Aorta (tissue), 5 donors: ENCODE data around the gene TRIP13. TPM values are rescaled to one million over a fixed set of nuclear protein-coding genes. Genes with fewer than 3 reads are reported as not detected.
A peak's percentile ranks its signal among the peaks of the same experiment; 100 is the strongest.
"Not testable (repeated sequence)": the region's sequence is repeated elsewhere in the genome, so short reads cannot be mapped to it uniquely, and the experiment has no call there.

Source experiments
- ATAC-seq: fragments of 200-7000 bp; cut with Tn5 transposase; one replicate; pipeline ENCODE4 v1.9.1; 2022; ENCODE audit warnings: moderate library complexity; ENCODE audit not compliant: low FRiP score
- DNase-seq, 2 donors: peaks; one replicate each; pipeline ENCODE4 v3.0.0-alpha.2; 2020
- H3K27ac ChIP-seq, 2 donors: one replicate each; pipeline ENCODE4 v1.5.1; 2013; ENCODE audit warnings: low read length in 2 of 2, mild to moderate bottlenecking in 2 of 2, moderate library complexity in 2 of 2, control low read depth in 1 of 2, inconsistent platforms in 1 of 2, low read depth in 1 of 2
- H3K27me3 ChIP-seq, 2 donors: one replicate each; pipeline ENCODE4 v1.6.1; 2013; ENCODE audit warnings: control low read depth in 1 of 2, low read length in 1 of 2, mild to moderate bottlenecking in 1 of 2, moderate library complexity in 1 of 2; ENCODE audit not compliant: insufficient read depth in 2 of 2, control insufficient read depth in 1 of 2
- H3K36me3 ChIP-seq, 2 donors: one replicate each; pipeline ENCODE4 v1.6.1; 2013; ENCODE audit warnings: control low read depth in 1 of 2, low read length in 1 of 2, mild to moderate bottlenecking in 1 of 2; ENCODE audit not compliant: insufficient read depth in 2 of 2, control insufficient read depth in 1 of 2
- H3K4me1 ChIP-seq, 2 donors: one replicate each; pipeline ENCODE4 v1.6.1; 2013; ENCODE audit warnings: low read length in 2 of 2, control low read depth in 1 of 2, mild to moderate bottlenecking in 1 of 2, moderate library complexity in 1 of 2; ENCODE audit not compliant: insufficient read depth in 2 of 2, control insufficient read depth in 1 of 2
- H3K4me3 ChIP-seq, 2 donors: one replicate each; pipeline ENCODE4 v1.5.1; 2013; ENCODE audit warnings: low read length in 2 of 2, control low read depth in 1 of 2, mild to moderate bottlenecking in 1 of 2
- H3K9me3 ChIP-seq: one replicate; pipeline ENCODE4 v1.6.1; 2013; ENCODE audit warnings: mild to moderate bottlenecking, low read length; ENCODE audit not compliant: control insufficient read depth
- WGBS, 2 donors: extraction: QIAGEN DNeasy Blood & Tissue Kit; methylation state at CpG; one replicate each; pipeline ENCODE4 v1.1.7; 2013; 5-methylcytosine and 5-hydroxymethylcytosine counted together
- intact Hi-C, 2 donors: fragments of 100-400 bp; cut with DNase I; formaldehyde crosslinking; loops; one replicate each; pipeline versions ENCODE4 v1.14.2 to v1.15.0; 2022
- polyA plus RNA-seq, 2 donors: library from polyadenylated mRNA; stranded (reverse); fragments of 200-250 nt; gene quantifications; one replicate each; pipeline ENCODE4 v1.2.3, GENCODE V29; 2013
- total RNA-seq, 2 donors: library from RNA; stranded (reverse); fragmentation: NEBNext Ultra II Directional; extraction: Animal tissue kit (Norgen Biotek cat#: 25700); gene quantifications; one replicate each; pipeline ENCODE4 v1.2.1, GENCODE V29; 2021
- donor health status: healthy with polysubstance abuse.
- donor health status: Bipolar disorder and iron deficiency.
- donor health status: DM: no; HTN: no; CAD: no.
- donor health status: DM: no; HTN: no; CAD: no.
- donor health status: DM: yes; HTN: yes; CAD: no.

The TRIP13 gene
- total and polyA plus RNA-seq, 4 donors: 0.28 to 1.3 (median 1.0) TPM

DNA sequence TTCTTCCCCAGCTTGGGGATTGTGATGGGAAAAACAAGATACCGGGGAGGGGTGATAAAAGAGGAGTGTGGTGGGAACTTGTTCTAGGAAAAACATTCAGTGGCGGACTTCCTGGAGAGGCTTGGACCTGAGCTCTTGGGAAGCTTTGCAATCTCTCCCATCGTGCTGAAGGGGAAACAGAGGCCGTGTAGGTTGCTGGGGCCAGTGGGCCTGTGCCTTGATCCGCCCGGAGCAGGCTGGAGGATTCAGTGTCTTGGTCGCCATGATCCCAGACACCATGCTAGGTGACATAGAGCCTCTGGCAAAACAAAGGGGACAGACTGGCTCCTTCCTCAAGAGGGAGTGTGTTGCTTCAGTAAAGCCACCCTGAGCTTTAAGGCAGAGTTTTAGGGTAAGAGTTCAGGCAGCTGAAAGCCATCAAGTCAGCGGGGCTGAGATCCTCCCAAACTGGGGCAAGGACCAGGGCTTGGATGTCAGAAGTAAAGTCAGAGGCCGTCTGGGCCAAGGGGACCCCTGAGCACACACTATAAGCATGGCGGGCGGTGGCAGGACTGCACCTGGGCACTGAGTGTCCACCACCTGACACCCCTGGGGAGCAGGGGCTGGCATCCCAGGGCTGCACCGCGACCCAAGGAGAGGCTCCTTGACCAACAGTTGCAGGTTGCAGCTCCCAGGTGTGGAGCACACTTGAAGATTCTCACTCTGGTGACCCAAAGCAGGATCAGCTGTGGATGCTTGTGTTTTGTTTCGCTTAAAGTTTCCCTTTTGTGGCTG is 44.7 kb downstream of the TRIP13 start:
- H3K4me1 ChIP-seq: no peaks in the 10 kb centered on the region
- H3K27me3 ChIP-seq: no peaks in the 10 kb centered on the region
- intact Hi-C loops: no loop called here
- H3K4me3 ChIP-seq: no peak overlapping the region
- H3K9me3 ChIP-seq: no peaks in the 10 kb centered on the region
- DNase-seq (peak in 1 of 2 donors; percentile 54), ATAC-seq (no peak)
- WGBS, 2 donors: 82 to 83% methylated on average over 14 of the region's 14 CpGs
- no peak overlapping the region for H3K27ac ChIP-seq
- no peaks in the 10 kb centered on the region for H3K36me3 ChIP-seq

DNA sequence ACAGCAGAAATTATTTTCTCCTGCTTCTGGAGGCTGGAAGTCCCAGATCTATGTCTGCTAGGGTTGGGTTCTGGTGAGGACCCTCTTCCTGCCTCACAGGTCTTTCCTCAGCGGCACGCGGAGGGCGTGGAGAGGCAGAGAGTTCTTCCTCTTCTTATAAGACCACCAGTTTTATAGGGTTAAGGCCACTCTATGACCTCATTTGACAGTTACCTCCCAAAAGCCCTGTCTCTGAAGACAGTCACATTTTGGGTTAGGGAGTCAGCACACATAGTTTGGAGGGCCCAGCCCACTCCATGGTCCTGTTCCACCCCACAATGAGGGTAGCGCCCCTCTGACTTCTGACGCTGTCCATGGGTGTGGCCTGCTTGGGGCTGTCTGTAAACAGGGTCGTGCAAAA is 46.7 kb downstream of the TRIP13 start:
- WGBS, 2 donors: 80 to 84% methylated on average over 7 of the region's 7 CpGs
- ATAC-seq: no peak
- intact Hi-C loops: no loop called here

DNA sequence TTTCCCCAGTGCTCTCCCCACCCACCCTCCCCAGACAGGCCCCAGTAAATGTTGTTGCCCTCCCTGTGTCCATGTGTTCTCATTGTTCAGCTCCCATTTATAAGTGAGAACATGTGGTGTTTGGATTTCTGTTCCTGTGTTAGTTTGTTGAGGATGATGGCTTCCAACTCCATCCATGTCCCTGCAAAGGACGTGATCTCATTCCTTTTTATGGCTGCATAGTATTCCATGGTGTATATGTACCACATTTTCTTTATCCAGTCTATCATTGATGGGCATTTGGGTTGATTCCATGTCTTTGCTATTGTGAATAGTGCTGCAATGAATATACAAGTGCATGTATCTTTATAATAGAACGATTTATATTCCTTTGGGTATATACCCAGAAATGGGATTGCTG is 48.1 kb downstream of the TRIP13 start:
- H3K27me3 ChIP-seq, H3K4me1 ChIP-seq, H3K36me3 ChIP-seq, H3K27ac ChIP-seq, intact Hi-C loops, H3K9me3 ChIP-seq, H3K4me3 ChIP-seq, ATAC-seq, DNase-seq: not testable (repeated sequence)
- WGBS, 2 donors: 83 to 90% methylated on average over 2 of the region's 2 CpGs

More for the DNA sequence above, 46.7 kb downstream of the TRIP13 start:
- no peak overlapping the region for H3K4me3 ChIP-seq
- H3K36me3 ChIP-seq: no peaks in the 10 kb centered on the region
- H3K9me3 ChIP-seq: no peaks in the 10 kb centered on the region
- no peak overlapping the region for H3K27ac ChIP-seq
- DNase-seq: peak in 1 of 2 donors; percentile 44
- H3K4me1 ChIP-seq: no peaks in the 10 kb centered on the region
- no peaks in the 10 kb centered on the region for H3K27me3 ChIP-seq

DNA sequence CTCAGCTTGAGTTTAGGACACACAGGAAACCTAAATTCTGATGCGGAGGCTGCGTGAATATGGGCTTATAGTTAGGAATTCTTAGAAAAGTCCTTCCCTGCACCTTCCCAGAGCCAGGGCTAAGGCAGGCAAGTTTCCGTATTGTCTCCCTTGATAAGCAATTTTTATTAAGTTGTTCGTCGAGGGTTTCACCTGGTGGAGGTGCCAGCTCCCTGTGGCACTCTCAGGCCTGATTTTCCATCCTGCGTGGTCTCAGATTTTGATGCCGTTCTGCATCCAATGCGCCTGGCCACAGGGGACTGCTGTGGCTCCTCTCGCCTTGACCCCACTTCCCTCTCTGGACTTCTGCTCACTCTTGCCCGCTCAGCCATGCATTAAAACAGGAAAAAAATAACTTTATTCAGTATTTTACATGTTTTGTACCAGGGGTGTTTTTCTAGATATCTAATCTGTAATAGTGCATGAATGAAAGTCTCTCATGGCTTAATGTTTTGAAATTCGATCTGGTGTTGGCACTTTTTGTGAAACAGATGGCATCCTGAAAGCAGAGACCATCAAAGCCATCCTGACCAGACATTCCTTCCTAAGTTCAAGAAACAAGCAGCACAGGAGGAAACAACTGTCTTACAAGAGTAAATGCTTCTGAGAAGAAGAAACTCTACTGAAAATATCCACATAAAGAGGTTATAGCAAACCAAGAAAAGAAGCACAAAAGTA is 50.7 kb downstream of the TRIP13 start:
- Histone ChIP-seq H3K9me3 (no peaks in the 10 kb centered on the region), H3K36me3 (no peaks in the 10 kb centered on the region), H3K4me1 (no peaks in the 10 kb centered on the region), H3K27me3 (no peaks in the 10 kb centered on the region), H3K27ac (no peak overlapping the region), H3K4me3 (no peak overlapping the region)
- DNase-seq (no peak), ATAC-seq (no peak)
- 75 to 76% methylated on average over 11 of the region's 11 CpGs for WGBS, 2 donors
- intact Hi-C loops: no loop called here

DNA sequence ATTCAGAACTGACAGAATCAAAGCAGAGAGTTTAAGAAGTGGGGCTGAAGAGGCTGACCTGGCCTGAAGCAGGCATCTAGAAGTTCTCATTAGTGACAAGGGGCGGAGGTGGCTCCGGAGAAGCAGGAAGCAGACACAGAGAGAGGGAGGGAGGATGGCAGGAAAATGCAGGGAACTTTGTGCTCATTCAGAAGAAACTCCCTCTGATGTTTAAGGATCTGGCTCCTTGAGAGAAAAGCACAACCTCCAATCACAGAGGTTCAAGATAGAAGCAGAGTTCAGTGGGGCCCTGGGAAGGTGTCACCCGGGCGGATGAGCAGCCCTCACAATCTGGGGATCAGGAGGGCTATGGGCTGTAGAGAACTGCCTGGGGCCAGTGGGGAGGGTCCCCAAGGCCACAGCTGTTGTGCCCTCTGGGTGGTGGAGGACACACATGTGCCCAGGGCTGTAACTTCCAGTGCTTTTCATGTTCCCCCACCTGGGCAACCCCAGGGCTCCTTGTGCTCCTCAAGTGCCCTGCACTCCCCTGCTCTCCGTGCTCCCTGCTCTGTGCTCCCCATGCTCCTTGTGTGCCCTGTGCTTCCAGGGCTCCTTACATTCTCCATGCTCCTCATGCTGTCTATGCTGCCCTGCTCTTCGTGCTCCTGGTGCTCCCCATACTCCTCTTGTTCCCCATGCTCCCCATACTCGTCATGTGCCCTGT is 51.4 kb downstream of the TRIP13 start:
- 60 to 62% methylated on average over 7 of the region's 7 CpGs for WGBS, 2 donors
- intact Hi-C loops: no loop called here
- Histone ChIP-seq H3K27ac (no peak overlapping the region), H3K4me1 (no peaks in the 10 kb centered on the region), H3K9me3 (no peaks in the 10 kb centered on the region), H3K4me3 (no peak overlapping the region), H3K36me3 (no peaks in the 10 kb centered on the region), H3K27me3 (no peaks in the 10 kb centered on the region)
- ATAC-seq (no peak), DNase-seq (peak in 1 of 2 donors; percentile 40)

DNA sequence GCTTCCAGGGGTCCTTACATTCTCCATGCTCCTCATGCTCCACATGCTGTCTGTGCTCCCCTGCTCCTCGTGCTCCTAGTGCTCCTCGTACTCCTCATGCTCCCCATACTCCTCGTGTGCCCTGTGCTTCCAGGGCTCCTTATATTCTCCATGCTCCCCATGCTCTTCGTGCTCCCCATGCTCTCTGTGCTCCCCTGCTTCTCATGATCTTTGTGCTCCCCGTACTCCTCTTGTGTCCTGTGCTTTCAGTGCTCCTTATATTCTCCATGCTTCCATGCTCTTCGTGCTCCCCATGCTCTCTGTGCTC is 51.9 kb downstream of the TRIP13 start:
- Histone ChIP-seq H3K36me3 (no peaks in the 10 kb centered on the region), H3K4me3 (no peak overlapping the region), H3K27ac (no peak overlapping the region), H3K27me3 (no peaks in the 10 kb centered on the region), H3K4me1 (no peaks in the 10 kb centered on the region), H3K9me3 (no peaks in the 10 kb centered on the region)
- intact Hi-C loops: no loop called here
- WGBS, 2 donors: 88 to 96% methylated on average over 6 of the region's 6 CpGs
- no peak for DNase-seq
- ATAC-seq: no peak

DNA sequence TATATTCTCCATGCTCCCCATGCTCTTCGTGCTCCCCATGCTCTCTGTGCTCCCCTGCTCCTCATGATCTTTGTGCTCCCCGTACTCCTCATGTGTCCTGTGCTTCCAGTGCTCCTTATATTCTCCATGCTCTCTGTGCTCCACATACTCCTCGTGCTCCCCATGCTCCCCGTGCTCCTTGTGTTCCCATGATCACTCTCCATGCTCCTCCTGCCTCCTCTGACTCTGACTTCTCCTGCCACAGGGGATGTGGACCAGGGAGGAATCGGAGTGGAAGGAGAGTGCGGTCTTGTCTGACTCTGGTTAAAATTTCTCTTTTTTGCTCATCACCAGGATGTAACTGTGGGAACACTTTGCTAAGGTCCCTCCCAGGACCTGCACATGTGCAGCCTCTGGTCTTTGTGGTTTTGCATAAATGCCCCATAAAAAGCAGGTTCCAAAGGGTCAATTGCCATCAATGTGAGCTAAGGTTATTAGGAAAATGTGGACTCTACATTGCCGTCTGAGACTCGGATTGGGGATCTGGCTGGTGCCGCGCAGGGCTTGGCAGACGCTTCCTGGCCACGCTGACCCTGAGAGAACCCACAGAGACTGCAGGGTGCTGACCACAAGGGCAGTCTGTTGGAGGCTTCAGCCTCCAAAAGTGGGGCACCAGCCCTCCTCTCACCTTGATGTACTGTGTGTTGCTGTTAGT is 52.5 kb downstream of the TRIP13 start:
- 66 to 69% methylated on average over 12 of the region's 12 CpGs for WGBS, 2 donors

DNA sequence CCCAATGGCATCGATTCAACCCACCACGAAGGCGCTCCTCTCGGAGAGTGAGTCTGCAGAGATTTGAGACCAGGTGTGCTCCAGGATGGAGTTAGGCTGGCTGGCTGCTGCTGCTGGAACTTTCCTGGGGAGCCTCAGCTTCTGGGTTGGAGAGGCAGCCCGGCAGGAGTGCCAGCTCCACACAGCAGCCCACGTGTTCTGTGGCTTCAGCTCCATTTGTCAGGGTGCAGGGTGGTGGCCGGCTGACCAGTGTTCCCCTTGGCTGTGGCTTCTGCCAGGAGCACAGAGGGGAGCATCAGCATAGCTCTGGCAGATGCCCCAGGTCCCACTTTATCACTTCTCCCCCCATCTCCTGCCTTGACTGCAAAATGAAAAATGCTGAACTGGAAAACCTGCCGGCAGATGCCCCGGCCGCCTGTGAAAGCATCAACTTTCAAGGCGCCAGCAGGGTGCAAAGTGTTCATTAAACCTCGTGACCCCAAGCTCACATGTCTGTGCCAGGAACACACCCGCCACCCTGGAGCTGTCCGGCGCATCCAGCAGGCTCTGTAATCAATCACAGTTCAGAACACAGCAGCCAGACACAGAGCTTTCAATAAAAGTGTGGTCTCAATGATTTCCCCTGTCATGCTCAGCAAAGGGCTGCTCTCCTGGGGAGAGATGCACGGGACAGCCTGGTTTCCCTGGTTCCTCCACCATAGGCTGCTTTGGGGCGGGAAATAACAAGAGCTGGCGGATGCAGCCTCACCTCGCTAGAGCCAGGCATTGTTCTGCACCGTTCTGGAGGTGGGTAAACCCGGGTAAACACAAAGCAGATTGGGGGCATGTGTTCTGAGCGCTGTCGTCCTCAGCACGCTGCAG is 53.2 kb downstream of the TRIP13 start:
- 15 to 16% methylated on average over 24 of the region's 24 CpGs for WGBS, 2 donors
- intact Hi-C loops: no loop called here
- peaks cover 1% of the 10 kb centered on the region for H3K9me3 ChIP-seq
- H3K27me3 ChIP-seq: no peaks in the 10 kb centered on the region
- ATAC-seq (no peak), DNase-seq (peak in 1 of 2 donors; percentile 54)
- no peak overlapping the region for H3K4me3 ChIP-seq
- no peaks in the 10 kb centered on the region for H3K4me1 ChIP-seq
- no peaks in the 10 kb centered on the region for H3K36me3 ChIP-seq
- no peak overlapping the region for H3K27ac ChIP-seq

More for the DNA sequence above, 52.5 kb downstream of the TRIP13 start:
- Histone ChIP-seq H3K4me1 (no peaks in the 10 kb centered on the region), H3K27ac (no peak overlapping the region), H3K27me3 (no peaks in the 10 kb centered on the region), H3K4me3 (no peak overlapping the region), H3K36me3 (no peaks in the 10 kb centered on the region), H3K9me3 (peaks cover 1% of the 10 kb centered on the region)
- intact Hi-C loops: no loop called here
- DNase-seq (no peak), ATAC-seq (no peak)
